Spleen (tissue), 11 donors: ENCODE data around the gene GPATCH2. TPM values are rescaled to one million over a fixed set of nuclear protein-coding genes. Genes with fewer than 3 reads are reported as not detected.
"Not testable (repeated sequence)": the region's sequence is repeated elsewhere in the genome, so short reads cannot be mapped to it uniquely, and the experiment has no call there.

Experiments used
- DNase-seq: peaks from one replicate; pipeline ENCODE4 v3.0.0-alpha.2; 2020
- H3K27ac ChIP-seq, 8 donors: fragments of 200-600 bp; sonication (generic) in 7 of 8; 1 replicate in 4 of 8; 2 replicates in 4 of 8; pipeline versions ENCODE4 v1.5.0 to v1.8.0; 2016 to 2021; ENCODE audit warnings: inconsistent platforms in 4 of 8, mild to moderate bottlenecking in 4 of 8, moderate library complexity in 1 of 8
- H3K27me3 ChIP-seq, 7 donors: fragments of 200-600 bp; sonication (generic) in 6 of 7; replicated peaks in 1 of 7; 1 replicate in 4 of 7; 2 replicates in 3 of 7; pipeline versions ENCODE4 v1.5.0 to v1.8.0; 2016 to 2021; ENCODE audit warnings: inconsistent platforms in 3 of 7, mild to moderate bottlenecking in 1 of 7
- H3K36me3 ChIP-seq, 6 donors: fragments of 200-600 bp; sonication (generic) in 5 of 6; 1 replicate in 4 of 6; 2 replicates in 2 of 6; pipeline versions ENCODE4 v1.5.0 to v1.8.0; 2016 to 2021; ENCODE audit warnings: inconsistent platforms in 2 of 6
- H3K4me1 ChIP-seq, 6 donors: fragments of 200-600 bp; sonication (generic) in 5 of 6; 1 replicate in 3 of 6; 2 replicates in 3 of 6; pipeline versions ENCODE4 v1.5.0 to v1.8.0; 2016 to 2021; ENCODE audit warnings: inconsistent platforms in 3 of 6
- H3K4me3 ChIP-seq, 8 donors: fragments of 200-600 bp; sonication (generic) in 7 of 8; 1 replicate in 4 of 8; 2 replicates in 4 of 8; pipeline versions ENCODE4 v1.5.0 to v1.8.0; 2016 to 2021; ENCODE audit warnings: inconsistent platforms in 4 of 8, mild to moderate bottlenecking in 4 of 8, moderate library complexity in 2 of 8
- H3K9me3 ChIP-seq, 8 donors: fragments of 200-600 bp; sonication (generic) in 7 of 8; 1 replicate in 4 of 8; 2 replicates in 4 of 8; pipeline versions ENCODE4 v1.5.0 to v1.8.0; 2016 to 2021; ENCODE audit warnings: inconsistent platforms in 4 of 8
- CTCF ChIP-seq, 11 experiments: fragments of 200-600 bp in 7 of 11; fragments of 450-650 bp in 4 of 11; sonication (generic) in 4 of 11; IDR thresholded peaks in 8 of 11; conservative IDR thresholded peaks in 3 of 11; 1 replicate in 7 of 11; 2 replicates in 4 of 11; pipeline versions ENCODE4 v1.4.0 to v1.8.0; 2016 to 2021; ENCODE audit warnings: antibody characterized with exemption in 11 of 11, inconsistent platforms in 4 of 11, mild to moderate bottlenecking in 1 of 11
- POLR2A ChIP-seq, 3 donors: fragments of 450-650 bp; IDR thresholded peaks; one replicate each; pipeline ENCODE4 v1.5.1; 2017; ENCODE audit warnings: antibody characterized with exemption in 3 of 3, mild to moderate bottlenecking in 1 of 3
- POLR2AphosphoS5 ChIP-seq, 3 donors: sonication (generic); formaldehyde crosslinking; IDR thresholded peaks; one replicate each; pipeline ENCODE4 v1.5.1; 2017; ENCODE audit warnings: antibody characterized with exemption in 3 of 3
- WGBS, 5 donors: extraction: QIAGEN DNeasy Blood & Tissue Kit in 3 of 5; methylation state at CpG; one replicate each; pipeline versions ENCODE4 v1.1.5 to v1.1.7; 2013 to 2018; 5-methylcytosine and 5-hydroxymethylcytosine counted together
- intact Hi-C: fragments of 100-400 bp; cut with DNase I; formaldehyde crosslinking; loops from one replicate; pipeline ENCODE4 v1.15.0; 2023; ENCODE audit warnings: low total_unique reads
- polyA plus RNA-seq, 3 donors: library from polyadenylated mRNA; stranded (reverse); fragments of 200-250 nt; gene quantifications; one replicate each; pipeline ENCODE4 v1.2.1, GENCODE V29; 2013
- total RNA-seq, 7 donors: library from RNA; depleted of rRNA in 3 of 7; stranded (reverse); fragments of >200 nt in 3 of 7; fragmentation: NEBNext Ultra II Directional in 4 of 7; extraction: Animal tissue kit (Norgen Biotek cat#: 25700) in 4 of 7; gene quantifications; one replicate each; pipeline versions ENCODE4 v1.1.0 to v1.2.1, GENCODE V29; 2016 to 2021
- donor health status: healthy with polysubstance abuse.
- donor health status: DM: no; HTN: no; CAD: no; lungs with moderate emphysema.
- donor health status: DM: no; HTN: no; CAD: no.
- donor health status: Bipolar disorder and iron deficiency.
- donor health status: healthy.
- donor health status: DM: no; HTN: no; CAD: no.
- donor health status: DM: yes; HTN: yes; CAD: no.

GPATCH2 gene
- total and polyA plus RNA-seq, 10 donors, result 2.7 to 24.2 (median 17.7) TPM

- intact Hi-C loops, result no loop called here
- WGBS, 5 donors, result 84 to 94% (median 92%) methylated on average over 3 of the region's 3 CpGs
- Histone ChIP-seq H3K4me3 (no peak overlapping the region), H3K9me3 (no peaks in the 10 kb centered on the region), H3K36me3 (no peaks in the 10 kb centered on the region), H3K27me3 (no peaks in the 10 kb centered on the region), H3K27ac (no peak overlapping the region), H3K4me1 (no peaks in the 10 kb centered on the region)
- DNase-seq, result no peak
- TF ChIP-seq CTCF (IDR thresholded peaks at IDR 0.05 in 8 of 11, conservative IDR thresholded peaks at IDR 0.05 in 3 of 11) (no peak), POLR2A (IDR thresholded peaks at IDR 0.05) (no peak), POLR2AphosphoS5 (IDR thresholded peaks at IDR 0.05) (no peak)
Observed at GRCh38 chr1:217392441-217392840, 238.4 kb downstream of the GPATCH2 start.

- WGBS, 5 donors, result 69 to 82% (median 73%) methylated on average over 5 of the region's 5 CpGs
Observed at GRCh38 chr1:217389895-217390294, 241.0 kb downstream of the GPATCH2 start.

GRCh38 chr1:217388522-217389065, 242.3 kb downstream of the GPATCH2 start:
- TF ChIP-seq POLR2A (IDR thresholded peaks at IDR 0.05), result no peak
- no peak for TF ChIP-seq CTCF (IDR thresholded peaks at IDR 0.05 in 8 of 11, conservative IDR thresholded peaks at IDR 0.05 in 3 of 11)
- TF ChIP-seq POLR2AphosphoS5 (IDR thresholded peaks at IDR 0.05), result no peak
- Histone ChIP-seq H3K9me3 (peaks cover 0 to 19% (median 8%) of the 10 kb centered on the region in 8 donors), H3K4me3 (no peak overlapping the region), H3K27me3 (no peaks in the 10 kb centered on the region), H3K27ac (no peak overlapping the region), H3K4me1 (no peaks in the 10 kb centered on the region), H3K36me3 (no peaks in the 10 kb centered on the region)
- 73 to 83% (median 78%) methylated on average over 9 of the region's 9 CpGs for WGBS, 5 donors
- intact Hi-C loops, result no loop called here
- no peak for DNase-seq

More at GRCh38 chr1:217389895-217390294, 241.0 kb downstream of the GPATCH2 start:
- no peak overlapping the region for H3K4me3 ChIP-seq
- TF ChIP-seq POLR2A (IDR thresholded peaks at IDR 0.05) (no peak), POLR2AphosphoS5 (IDR thresholded peaks at IDR 0.05) (no peak), CTCF (IDR thresholded peaks at IDR 0.05 in 8 of 11, conservative IDR thresholded peaks at IDR 0.05 in 3 of 11) (no peak)
- DNase-seq, result no peak
- H3K27me3 ChIP-seq, result no peaks in the 10 kb centered on the region
- peaks cover 0 to 12% (median 6%) of the 10 kb centered on the region in 8 donors for H3K9me3 ChIP-seq
- no peaks in the 10 kb centered on the region for H3K36me3 ChIP-seq
- no peak overlapping the region for H3K27ac ChIP-seq
- H3K4me1 ChIP-seq, result no peaks in the 10 kb centered on the region
- intact Hi-C loops, result no loop called here

- peaks cover 0 to 47% (median 26%) of the 10 kb centered on the region in 8 donors for H3K9me3 ChIP-seq
- DNase-seq, H3K4me1 ChIP-seq, H3K36me3 ChIP-seq, intact Hi-C loops, H3K27me3 ChIP-seq, H3K27ac ChIP-seq, H3K4me3 ChIP-seq: not testable (repeated sequence)
- 19 to 36% (median 29%) methylated on average over 2 of the region's 2 CpGs for WGBS, 5 donors
Observed at GRCh38 chr1:217381773-217382172, 249.1 kb downstream of the GPATCH2 start.

GRCh38 chr1:217379804-217380203, 251.1 kb downstream of the GPATCH2 start:
- peaks cover 0 to 41% (median 18%) of the 10 kb centered on the region in 8 donors for H3K9me3 ChIP-seq
- DNase-seq, H3K27ac ChIP-seq, H3K4me1 ChIP-seq, H3K4me3 ChIP-seq, H3K27me3 ChIP-seq, H3K36me3 ChIP-seq, intact Hi-C loops: not testable (repeated sequence)
- 59 to 87% (median 80%) methylated on average over 5 of the region's 5 CpGs for WGBS, 5 donors
